OCI-LY7 (cell line): ENCODE data around the gene ERCC4. TPM values are rescaled to one million over a fixed set of nuclear protein-coding genes. Genes with fewer than 3 reads are reported as not detected.

Experiments
- BruUV-seq: library from RNA; stranded (reverse); fragments of 400-500 nt; replicated peaks from 2 replicates; lab custom pipeline; 2021; lab: Mats Ljungman, UMichigan
- CTCF ChIA-PET: fragments of 300-600 bp; sonication (Branson Sonifier 250); formaldehyde crosslinking; loops from one replicate; lab custom pipeline; 2022; ENCODE audit warnings: antibody characterized with exemption; ENCODE audit not compliant: unreplicated experiment; lab: Charles Lee
- POLR2A ChIA-PET: fragments of 300-600 bp; sonication (Branson Sonifier 250); formaldehyde crosslinking; loops from one replicate; lab custom pipeline; 2022; ENCODE audit warnings: antibody characterized with exemption; lab: Charles Lee
- DNase-seq: peaks from one replicate; pipeline ENCODE4 v3.0.0-alpha.2; 2015; ENCODE audit warnings: low spot score
- H2AFZ ChIP-seq: fragments of 200-600 bp; sonication (generic), shearing (Covaris generic); 2 replicates; pipeline ENCODE4 v1.6.1; 2014; ENCODE audit warnings: mild to moderate bottlenecking, antibody characterized with exemption, low read length, moderate library complexity
- H3K27ac ChIP-seq: fragments of 200-600 bp; sonication (generic); 2 replicates; pipeline ENCODE4 v1.5.1; 2014; ENCODE audit warnings: mixed run types, low read depth, mild to moderate bottlenecking, moderate library complexity, low read length, inconsistent platforms; ENCODE audit not compliant: poor library complexity, severe bottlenecking
- H3K36me3 ChIP-seq: fragments of 200-600 bp; sonication (generic); 2 replicates; pipeline ENCODE4 v1.6.1; 2014; ENCODE audit warnings: mild to moderate bottlenecking, antibody characterized with exemption, low read length, moderate library complexity, mixed read lengths; ENCODE audit not compliant: insufficient read depth
- H3K4me1 ChIP-seq: fragments of 200-600 bp; sonication (generic); 2 replicates; pipeline ENCODE4 v1.5.1; 2014; ENCODE audit warnings: mild to moderate bottlenecking, low read length; ENCODE audit not compliant: insufficient read depth, poor library complexity, severe bottlenecking
- H3K4me2 ChIP-seq: fragments of 200-600 bp; sonication (generic); 2 replicates; pipeline ENCODE4 v1.6.1; 2014; ENCODE audit warnings: mild to moderate bottlenecking, low read length
- H3K4me3 ChIP-seq: fragments of 200-600 bp; sonication (generic); 2 replicates; pipeline ENCODE4 v1.5.1; 2014; ENCODE audit warnings: mild to moderate bottlenecking, low read depth, low read length; ENCODE audit not compliant: poor library complexity, severe bottlenecking
- H3K79me2 ChIP-seq: fragments of 200-600 bp; sonication (generic); 2 replicates; pipeline ENCODE4 v1.6.1; 2016; ENCODE audit warnings: low read depth, mild to moderate bottlenecking, low read length, moderate library complexity, mixed read lengths; ENCODE audit not compliant: insufficient read depth
- H3K9me2 ChIP-seq: fragments of 200-600 bp; sonication (generic); 2 replicates; pipeline ENCODE4 v1.6.1; 2016; ENCODE audit warnings: mild to moderate bottlenecking, low read length, mixed read lengths; ENCODE audit not compliant: insufficient read depth
- H3K9me3 ChIP-seq: fragments of 200-600 bp; sonication (generic); 2 replicates; pipeline ENCODE4 v1.6.1; 2014; ENCODE audit warnings: mild to moderate bottlenecking, mixed run types, low read length, mixed read lengths
- H4K20me1 ChIP-seq: fragments of 200-600 bp; sonication (generic); 2 replicates; pipeline ENCODE4 v1.6.1; 2014; ENCODE audit warnings: mild to moderate bottlenecking, antibody characterized with exemption, low read length, moderate library complexity, mixed read lengths; ENCODE audit not compliant: insufficient read depth
- CTCF ChIP-seq: fragments of 200-600 bp; sonication (generic); conservative IDR thresholded peaks from 2 replicates; pipeline ENCODE4 v1.5.1; 2014; ENCODE audit warnings: mild to moderate bottlenecking, antibody characterized with exemption, low read length, moderate library complexity, mixed read lengths
- EZH2phosphoT487 ChIP-seq: fragments of 200-600 bp; sonication (generic); IDR thresholded peaks from 2 replicates; pipeline ENCODE4 v1.6.1; 2018; ENCODE audit warnings: low read depth, borderline replicate concordance, mild to moderate bottlenecking, mixed run types, antibody characterized with exemption, low read length, moderate library complexity, mixed read lengths
- intact Hi-C: fragments of 100-400 bp; cut with micrococcal nuclease; formaldehyde crosslinking; loops from one replicate; pipeline ENCODE4 v1.10.0; 2022; ENCODE audit not compliant: unreplicated experiment
- total RNA-seq, 2 experiments: library from RNA; depleted of rRNA in 1 of 2; stranded (reverse); fragments of >200 nt in 1 of 2; shearing (Covaris generic) in 1 of 2; gene quantifications; 2 replicates each; pipeline ENCODE4 v1.2.3, GENCODE V29; 2014 to 2022

The ERCC4 gene
- total RNA-seq, 2 experiments from 2014 or later: 7.3 to 21.6 TPM

- H3K9me2 ChIP-seq: no peaks in the 10 kb centered on the region
- H3K79me2 ChIP-seq: no peaks in the 10 kb centered on the region
- no peaks in the 10 kb centered on the region for H3K36me3 ChIP-seq
- ChIA-PET CTCF (interaction anchor here (0.9 kb wide), 1 partner anchor 289 kb away, joined by 3 read pairs; no protein-coding TSS in a partner anchor), POLR2A (interaction anchor here (0.6 to 1.9 kb wide), 6 partner anchors 17 to 1529 kb away, joined by 3 to 8 read pairs (median 4); no protein-coding TSS in a partner anchor)
- no peaks in the 10 kb centered on the region for H4K20me1 ChIP-seq
- H2AFZ ChIP-seq: no peak overlapping the region; the same call in 1 of the 2 replicates
- BruUV-seq: no TSS peak
- intact Hi-C loops: loop anchor here (5.0 kb wide), 1 partner anchor 75 kb away; the partner anchor contains the start of gene ERCC4
- H3K27ac ChIP-seq: no peak overlapping the region
- peaks cover 33% of the 10 kb centered on the region for H3K4me1 ChIP-seq
- H3K9me3 ChIP-seq: no peaks in the 10 kb centered on the region
- no peak overlapping the region for H3K4me2 ChIP-seq
- TF ChIP-seq EZH2phosphoT487 (no peak), CTCF (no peak)
- no peak for DNase-seq
- no peak overlapping the region for H3K4me3 ChIP-seq
Measured at GRCh38 chr16:13996778-13997288, 76.9 kb downstream of the ERCC4 start.

- Histone ChIP-seq H3K4me2 (peak overlapping the region; percentile 57), H3K9me3 (no peaks in the 10 kb centered on the region), H3K79me2 (no peaks in the 10 kb centered on the region), H3K4me1 (peaks cover 34% of the 10 kb centered on the region), H3K9me2 (no peaks in the 10 kb centered on the region), H3K36me3 (no peaks in the 10 kb centered on the region), H3K4me3 (no peak overlapping the region), H2AFZ (peak overlapping the region; percentile 81), H3K27ac (peak overlapping the region; percentile 70), H4K20me1 (no peaks in the 10 kb centered on the region)
- no TSS peak for BruUV-seq
- intact Hi-C loops: loop anchor here (5.0 kb wide), 1 partner anchor 75 kb away; the partner anchor contains the start of gene ERCC4
- POLR2A ChIA-PET: interaction anchor here (0.5 to 1.9 kb wide), 9 partner anchors 10 to 1530 kb away, joined by 3 to 8 read pairs (median 3); partner anchors contain the start of gene ERCC4
- DNase-seq: no peak
- CTCF ChIA-PET: interaction anchor here (0.9 kb wide), 1 partner anchor 288 kb away, joined by 3 read pairs; no protein-coding TSS in a partner anchor
- TF ChIP-seq EZH2phosphoT487 (no peak), CTCF (no peak)
Measured at GRCh38 chr16:13997526-13997925, 77.6 kb downstream of the ERCC4 start.

- peak overlapping the region; percentile 57 for H3K4me2 ChIP-seq
- DNase-seq: peak; percentile 92
- peak overlapping the region; percentile 70 for H3K27ac ChIP-seq
- peak overlapping the region; percentile 81 for H2AFZ ChIP-seq
- H3K9me2 ChIP-seq: no peaks in the 10 kb centered on the region
- peaks cover 39% of the 10 kb centered on the region for H3K4me1 ChIP-seq
- ChIA-PET CTCF (interaction anchor here (0.9 kb wide), 1 partner anchor 288 kb away, joined by 3 read pairs; no protein-coding TSS in a partner anchor), POLR2A (interaction anchor here (0.5 to 1.9 kb wide), 5 partner anchors 9 to 388 kb away, joined by 3 to 7 read pairs (median 3); partner anchors contain the start of gene ERCC4)
- no peak for TF ChIP-seq EZH2phosphoT487
- no peak for TF ChIP-seq CTCF
- no peaks in the 10 kb centered on the region for H3K9me3 ChIP-seq
- no TSS peak for BruUV-seq
- H3K4me3 ChIP-seq: peak overlapping the region; percentile 13
- no peaks in the 10 kb centered on the region for H3K79me2 ChIP-seq
- no peaks in the 10 kb centered on the region for H3K36me3 ChIP-seq
- H4K20me1 ChIP-seq: no peaks in the 10 kb centered on the region
- intact Hi-C loops: loop anchor here (5.0 kb wide), 1 partner anchor 76 kb away; the partner anchor contains the start of gene ERCC4
Measured at GRCh38 chr16:13997933-13998332, 78.0 kb downstream of the ERCC4 start.
